ENCODE data around the gene SHD.

SHD gene

DNA sequence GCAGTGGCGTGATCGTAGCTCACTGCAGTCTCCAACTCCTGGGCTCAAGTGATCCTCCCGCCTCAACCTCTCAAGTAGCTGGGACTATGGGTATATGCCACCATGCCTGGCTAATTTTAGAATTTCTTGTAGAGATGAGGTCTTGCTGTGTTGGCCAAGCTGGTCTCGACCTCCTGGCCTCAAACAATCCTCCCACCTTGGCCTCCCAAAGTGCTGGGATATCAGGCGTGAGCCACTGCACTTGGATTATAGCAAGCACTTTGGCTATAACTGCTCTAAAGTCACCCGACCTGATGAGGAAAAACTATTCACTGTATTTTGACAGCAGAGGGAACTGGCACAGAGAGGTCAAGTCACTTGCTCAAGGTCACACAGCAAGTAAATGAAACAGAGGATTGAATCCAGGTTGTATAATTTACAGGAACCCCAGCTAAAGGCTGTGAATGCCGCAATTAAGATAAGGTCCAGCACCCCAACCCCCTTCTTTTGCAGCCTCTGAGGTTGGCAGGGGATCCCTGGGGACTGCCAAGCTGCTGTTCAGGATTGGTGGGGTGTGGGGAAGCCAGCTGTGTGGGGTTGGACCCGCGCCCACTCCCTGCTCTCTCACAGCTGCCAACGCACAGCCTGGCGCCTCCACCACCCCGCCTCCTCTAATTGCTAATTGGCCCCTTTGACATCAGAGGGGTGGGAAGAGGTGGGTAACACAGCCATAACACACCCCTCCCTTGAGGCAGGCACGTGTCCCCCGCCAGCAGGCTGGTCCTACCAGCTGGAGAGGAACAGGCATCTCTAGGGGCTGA is 17.1 kb downstream of the SHD start:
- Histone ChIP-seq H3K9me3 (ENCODE audit: low read length) (no peaks in the 10 kb centered on the region), H3K27me3 (ENCODE audit: insufficient read depth, low read length) (no peaks in the 10 kb centered on the region), H2AFZ (ENCODE audit: low read depth, low read length) (no peak overlapping the region), H3K4me3 (ENCODE audit: low read length) (no peak overlapping the region), H3K4me1 (ENCODE audit: insufficient read depth, low read length) (peaks cover under 1% of the 10 kb centered on the region), H3K36me3 (ENCODE audit: insufficient read depth, low read length) (peaks cover 3% of the 10 kb centered on the region)

DNA sequence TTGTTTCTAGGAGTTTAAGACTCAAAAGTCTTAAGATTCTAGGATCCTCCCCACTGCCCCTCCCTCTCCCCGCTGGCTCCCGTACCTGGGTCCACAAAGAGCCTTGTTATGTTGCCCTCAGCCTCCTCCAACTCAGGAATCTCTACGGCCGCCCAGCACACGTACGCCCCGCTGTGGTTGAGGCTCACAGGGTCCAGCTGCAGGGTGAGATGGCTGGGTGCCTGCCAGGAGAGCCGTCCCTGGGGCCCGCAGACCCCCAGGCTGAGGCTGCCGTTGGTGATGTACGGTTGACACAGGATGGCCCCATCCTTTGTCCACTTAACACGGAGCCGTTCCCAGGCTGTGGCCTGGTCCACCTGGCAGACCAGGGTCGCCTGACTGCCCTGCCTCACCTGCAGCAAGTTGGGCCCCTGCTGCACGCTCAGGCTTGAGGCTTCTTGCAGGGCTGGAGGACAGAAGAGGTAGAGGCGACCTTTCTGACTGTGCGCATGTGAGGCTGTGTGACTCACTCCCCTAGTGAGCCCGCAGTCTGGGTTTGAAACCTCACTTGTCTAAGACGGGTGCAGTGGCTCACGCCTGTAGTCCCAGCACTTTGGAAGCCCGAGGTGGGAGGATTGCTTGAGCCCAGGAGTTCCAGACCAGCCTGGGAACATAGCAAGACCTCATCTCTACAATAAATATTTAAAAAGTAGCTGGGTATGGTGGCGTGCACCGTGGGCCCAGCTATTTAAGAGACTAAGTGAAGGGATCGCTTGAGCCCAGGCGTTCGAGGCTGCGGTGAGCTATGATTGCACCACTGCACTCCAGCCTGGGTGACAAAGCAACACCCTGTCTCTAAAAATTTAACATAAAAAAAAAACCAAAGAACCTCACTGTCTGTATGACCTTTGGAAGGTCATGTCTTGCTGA is 19.1 kb downstream of the SHD start:
- Histone ChIP-seq H3K36me3 (ENCODE audit: insufficient read depth, low read length) (no peaks in the 10 kb centered on the region), H3K4me3 (ENCODE audit: low read length) (no peak overlapping the region), H3K4me1 (ENCODE audit: insufficient read depth, low read length) (peaks cover 6% of the 10 kb centered on the region), H3K27me3 (ENCODE audit: insufficient read depth, low read length) (no peaks in the 10 kb centered on the region), H2AFZ (ENCODE audit: low read depth, low read length) (no peak overlapping the region), H3K9me3 (ENCODE audit: low read length) (no peaks in the 10 kb centered on the region)

DNA sequence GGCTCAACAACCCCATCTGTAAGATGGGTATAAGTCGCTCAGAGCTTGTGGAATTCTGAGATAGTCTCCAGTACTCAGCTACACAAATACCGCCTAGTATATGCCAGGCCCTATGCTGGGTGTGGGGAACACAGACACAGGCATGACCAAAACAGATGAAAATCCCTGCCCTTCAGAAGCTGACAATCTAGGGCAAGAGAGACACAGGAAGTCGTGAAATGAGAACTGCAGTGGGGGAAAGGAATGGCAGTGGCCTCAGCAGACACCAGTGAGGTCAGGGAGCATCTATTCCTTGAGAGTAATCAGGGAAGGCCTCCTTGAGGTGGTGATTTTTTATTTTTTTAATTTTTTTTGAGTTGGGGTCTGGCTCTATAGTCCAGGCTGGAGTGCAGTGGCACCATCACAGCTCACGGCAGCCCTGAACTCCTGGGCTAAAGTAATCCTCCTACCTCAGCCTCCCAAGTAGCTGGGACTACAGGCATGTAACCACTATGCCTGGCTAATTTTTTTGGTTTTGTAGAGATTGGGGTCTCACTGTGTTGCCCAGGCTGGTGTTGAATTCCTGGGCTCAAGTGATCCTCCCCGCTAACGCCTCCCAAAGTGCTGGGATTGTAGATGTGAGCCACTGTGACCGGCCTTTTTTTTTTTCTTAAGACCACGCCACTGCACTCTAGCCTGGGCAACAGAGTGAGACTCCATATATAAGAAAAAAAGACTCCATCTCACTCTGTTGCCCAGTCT is 19.9 kb downstream of the SHD start:
- no peak overlapping the region for H3K4me3 ChIP-seq (ENCODE audit: low read length)
- H3K27me3 ChIP-seq (ENCODE audit: insufficient read depth, low read length), result no peaks in the 10 kb centered on the region
- H3K9me3 ChIP-seq (ENCODE audit: low read length), result no peaks in the 10 kb centered on the region
- H2AFZ ChIP-seq (ENCODE audit: low read depth, low read length), result no peak overlapping the region
- H3K4me1 ChIP-seq (ENCODE audit: insufficient read depth, low read length), result peaks cover 6% of the 10 kb centered on the region
- H3K36me3 ChIP-seq (ENCODE audit: insufficient read depth, low read length), result no peaks in the 10 kb centered on the region

DNA sequence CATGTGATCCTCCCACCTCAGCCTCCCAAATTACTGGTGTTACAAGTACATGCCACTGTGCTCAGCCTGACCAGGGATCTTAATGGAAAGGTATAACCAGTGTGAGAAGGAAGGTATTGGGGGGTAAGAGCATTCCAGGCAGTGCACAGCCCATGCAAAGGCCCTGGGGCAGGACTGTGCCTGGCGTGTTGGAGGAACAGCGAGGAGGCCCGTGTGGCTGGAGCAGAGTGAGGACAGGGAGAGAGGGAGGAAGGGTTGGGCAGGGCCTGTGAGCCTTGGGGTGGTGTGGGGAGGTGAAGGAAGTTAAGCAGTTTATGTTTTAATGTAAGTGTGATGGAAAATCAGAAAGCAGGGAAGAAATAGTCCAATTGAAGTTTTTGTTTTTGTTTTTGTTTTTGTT is 21.5 kb downstream of the SHD start:
- Histone ChIP-seq H3K4me1 (ENCODE audit: insufficient read depth, low read length) (peaks cover 9% of the 10 kb centered on the region), H3K36me3 (ENCODE audit: insufficient read depth, low read length) (no peaks in the 10 kb centered on the region), H3K9me3 (ENCODE audit: low read length) (no peaks in the 10 kb centered on the region), H3K27me3 (ENCODE audit: insufficient read depth, low read length) (no peaks in the 10 kb centered on the region), H3K4me3 (ENCODE audit: low read length) (no peak overlapping the region), H2AFZ (ENCODE audit: low read depth, low read length) (no peak overlapping the region)

DNA sequence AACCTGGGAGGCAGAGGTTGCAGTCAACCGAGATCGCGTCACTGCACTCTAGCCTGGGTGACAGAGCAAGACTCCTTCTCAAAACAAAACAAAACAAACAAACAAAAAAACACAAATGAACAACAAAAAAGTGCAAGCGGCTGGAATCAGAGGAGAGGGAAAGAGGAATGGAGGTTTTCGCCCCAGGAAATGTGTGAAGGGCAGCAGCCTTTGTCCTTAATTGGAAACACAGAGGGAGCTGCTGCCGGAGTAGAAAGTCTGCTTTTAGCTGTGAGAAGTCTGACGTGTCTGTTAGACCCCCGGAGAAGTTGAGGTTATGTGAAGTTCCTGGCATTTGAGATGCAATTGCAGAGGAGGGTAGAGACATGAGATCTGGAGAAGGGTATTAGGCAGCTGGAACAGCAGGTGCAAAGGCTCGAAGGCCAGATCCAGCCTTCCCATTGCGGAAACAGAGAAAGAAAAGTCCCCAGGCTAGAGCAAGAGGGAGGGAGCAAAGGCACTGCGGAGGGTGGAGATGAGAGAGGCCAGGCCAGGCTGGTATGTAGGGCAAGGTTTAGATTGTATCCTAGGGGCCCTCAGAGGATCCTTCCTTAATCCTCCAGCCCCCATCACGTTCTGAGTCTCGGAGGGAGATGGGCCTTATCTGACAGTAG is 22.6 kb downstream of the SHD start:
- H3K4me1 ChIP-seq (ENCODE audit: insufficient read depth, low read length), result peaks cover 9% of the 10 kb centered on the region
- peaks cover 2% of the 10 kb centered on the region for H3K36me3 ChIP-seq (ENCODE audit: insufficient read depth, low read length)
- no peaks in the 10 kb centered on the region for H3K9me3 ChIP-seq (ENCODE audit: low read length)
- peak overlapping the region; percentile 27 for H2AFZ ChIP-seq (ENCODE audit: low read depth, low read length)
- H3K4me3 ChIP-seq (ENCODE audit: low read length), result peak overlapping the region; percentile 14
- H3K27me3 ChIP-seq (ENCODE audit: insufficient read depth, low read length), result no peaks in the 10 kb centered on the region

DNA sequence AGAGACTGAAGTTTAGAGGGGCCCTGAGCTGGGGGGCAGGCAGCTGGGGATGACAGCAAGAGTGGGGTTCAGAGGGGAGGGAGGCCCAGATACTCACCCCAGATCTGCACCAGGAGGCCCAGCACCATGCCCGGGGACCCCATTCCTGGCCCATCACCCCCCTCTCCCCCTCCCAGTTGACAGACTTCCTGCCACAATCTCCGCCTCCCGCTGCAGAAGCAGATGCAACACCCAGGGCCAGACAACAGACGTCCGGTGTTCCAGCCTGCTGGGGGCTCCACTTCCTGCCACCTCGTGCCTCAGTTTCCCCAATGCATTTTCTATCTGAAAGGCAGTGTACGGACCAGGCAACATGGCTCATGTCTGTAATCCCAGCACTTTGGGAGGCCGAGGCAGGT is 23.2 kb downstream of the SHD start, which contains the start of gene TMIGD2:
Gene TMIGD2 (minus strand): TSS at position 147 of the 398 bp plus-strand sequence. CDS start 4 bp downstream, at position 143.
- H3K27me3 ChIP-seq (ENCODE audit: insufficient read depth, low read length), result no peaks in the 10 kb centered on the region
- H3K36me3 ChIP-seq (ENCODE audit: insufficient read depth, low read length), result peaks cover 7% of the 10 kb centered on the region
- peak within 1 kb of the TSS; percentile 14 for H3K4me3 ChIP-seq (ENCODE audit: low read length)
- peak within 1 kb of the TSS; percentile 27 for H2AFZ ChIP-seq (ENCODE audit: low read depth, low read length)
- H3K4me1 ChIP-seq (ENCODE audit: insufficient read depth, low read length), result peaks cover 9% of the 10 kb centered on the region
- no peaks in the 10 kb centered on the region for H3K9me3 ChIP-seq (ENCODE audit: low read length)

DNA sequence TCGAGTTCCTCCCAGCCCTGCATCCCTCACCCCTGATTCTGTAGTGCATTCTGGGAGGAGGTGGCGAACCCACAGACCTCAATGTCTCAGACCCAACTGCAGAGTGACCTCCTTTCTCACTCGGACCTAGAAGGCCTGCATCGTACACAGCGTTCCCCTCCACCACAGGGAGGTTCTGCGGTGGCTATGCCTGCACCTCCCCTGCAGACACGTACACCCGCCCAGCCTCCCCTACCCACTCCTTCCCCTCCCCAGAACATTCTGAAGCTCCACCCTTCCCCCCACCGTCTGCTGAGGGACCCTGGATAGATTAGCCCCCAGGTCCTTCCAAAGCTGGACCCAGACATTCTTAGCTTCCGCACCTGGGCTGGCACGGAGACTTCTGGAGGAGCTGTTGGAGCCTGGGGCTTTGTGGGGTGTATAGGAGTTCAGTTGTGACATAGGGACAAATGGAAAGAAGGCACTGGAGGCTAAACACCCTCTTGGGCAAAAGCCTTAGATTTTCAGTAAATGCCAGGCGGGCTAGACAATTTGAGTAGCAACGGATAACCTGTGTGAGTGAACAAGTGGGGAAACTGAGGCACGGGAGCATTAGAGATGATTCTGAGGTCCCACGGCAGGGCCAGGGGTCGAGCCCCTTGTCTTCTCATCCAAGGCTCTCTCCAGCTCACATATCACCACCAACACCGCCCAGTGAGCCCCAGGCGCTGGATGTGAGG is 24.9 kb downstream of the SHD start:
- Histone ChIP-seq H3K4me1 (ENCODE audit: insufficient read depth, low read length) (peaks cover 9% of the 10 kb centered on the region), H3K36me3 (ENCODE audit: insufficient read depth, low read length) (peaks cover 16% of the 10 kb centered on the region), H2AFZ (ENCODE audit: low read depth, low read length) (no peak overlapping the region), H3K9me3 (ENCODE audit: low read length) (no peaks in the 10 kb centered on the region), H3K27me3 (ENCODE audit: insufficient read depth, low read length) (no peaks in the 10 kb centered on the region), H3K4me3 (ENCODE audit: low read length) (peak overlapping the region; percentile 51)

DNA sequence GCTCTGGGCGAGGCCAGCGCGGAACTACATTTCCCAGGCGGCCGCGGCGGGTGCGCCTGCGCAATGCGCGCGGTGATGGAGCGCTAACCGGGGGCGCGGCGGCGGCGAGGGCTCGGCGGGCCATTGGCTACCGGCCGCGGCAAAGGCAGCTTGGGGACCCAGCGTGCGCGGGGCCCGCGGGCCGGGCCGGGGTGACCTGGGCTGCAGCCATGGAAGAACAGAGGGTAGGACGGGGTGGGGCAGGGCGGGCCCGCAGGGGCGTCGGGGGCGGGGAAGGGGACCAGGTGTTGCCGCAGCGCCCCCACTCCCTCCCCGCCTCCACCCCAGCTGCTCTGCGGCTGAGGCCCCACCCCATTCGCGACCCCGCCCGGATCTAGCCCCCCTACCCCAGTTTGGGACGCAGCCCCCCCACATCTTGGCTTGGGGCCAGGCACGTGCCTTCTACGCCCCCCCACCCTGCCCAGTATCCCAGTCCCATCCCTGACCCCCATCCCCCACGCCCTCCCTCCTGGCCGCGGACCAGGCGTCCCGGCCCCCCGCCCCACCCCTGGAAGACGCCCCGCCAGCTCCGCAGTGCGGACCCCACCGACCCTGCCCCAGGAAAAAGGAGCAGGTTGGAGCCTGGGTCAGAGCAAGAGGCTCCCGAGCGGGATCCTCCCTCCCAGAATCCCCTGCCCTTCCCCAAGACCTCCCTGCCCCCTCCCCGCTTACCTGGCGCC is 25.6 kb downstream of the SHD start, which contains the start of gene FSD1:
Gene FSD1 (plus strand): TSS at position 61 of the 719 bp plus-strand sequence. CDS start 149 bp downstream, at position 210.
- peaks cover 16% of the 10 kb centered on the region for H3K36me3 ChIP-seq (ENCODE audit: insufficient read depth, low read length)
- no peaks in the 10 kb centered on the region for H3K9me3 ChIP-seq (ENCODE audit: low read length)
- peaks cover 9% of the 10 kb centered on the region for H3K4me1 ChIP-seq (ENCODE audit: insufficient read depth, low read length)
- H3K4me3 ChIP-seq (ENCODE audit: low read length), result peak within 1 kb of the TSS; percentile 51
- no peak within 1 kb of the TSS for H2AFZ ChIP-seq (ENCODE audit: low read depth, low read length)
- H3K27me3 ChIP-seq (ENCODE audit: insufficient read depth, low read length), result no peaks in the 10 kb centered on the region

DNA sequence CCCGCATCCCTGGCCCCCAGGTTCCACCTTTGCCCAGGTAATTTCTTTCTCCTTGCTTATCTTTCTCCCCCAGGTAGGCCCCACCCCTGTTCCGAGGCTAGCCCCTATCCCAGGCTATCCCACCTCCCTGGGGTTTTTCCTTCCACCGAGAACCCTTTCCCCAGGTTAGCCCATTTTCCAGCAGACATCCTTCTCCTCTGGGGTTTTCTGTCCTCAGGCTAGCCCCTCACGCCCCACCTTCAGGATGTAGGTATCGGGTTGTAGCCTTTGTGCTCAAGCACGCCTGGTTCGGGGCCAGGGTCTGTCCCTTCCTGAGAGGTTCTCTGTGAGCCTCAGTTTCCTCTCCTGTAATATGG is 26.2 kb downstream of the SHD start:
- H3K36me3 ChIP-seq (ENCODE audit: insufficient read depth, low read length), result peaks cover 19% of the 10 kb centered on the region
- no peaks in the 10 kb centered on the region for H3K9me3 ChIP-seq (ENCODE audit: low read length)
- H3K4me1 ChIP-seq (ENCODE audit: insufficient read depth, low read length), result peaks cover 9% of the 10 kb centered on the region
- no peak overlapping the region for H2AFZ ChIP-seq (ENCODE audit: low read depth, low read length)
- H3K27me3 ChIP-seq (ENCODE audit: insufficient read depth, low read length), result no peaks in the 10 kb centered on the region
- no peak overlapping the region for H3K4me3 ChIP-seq (ENCODE audit: low read length)

DNA sequence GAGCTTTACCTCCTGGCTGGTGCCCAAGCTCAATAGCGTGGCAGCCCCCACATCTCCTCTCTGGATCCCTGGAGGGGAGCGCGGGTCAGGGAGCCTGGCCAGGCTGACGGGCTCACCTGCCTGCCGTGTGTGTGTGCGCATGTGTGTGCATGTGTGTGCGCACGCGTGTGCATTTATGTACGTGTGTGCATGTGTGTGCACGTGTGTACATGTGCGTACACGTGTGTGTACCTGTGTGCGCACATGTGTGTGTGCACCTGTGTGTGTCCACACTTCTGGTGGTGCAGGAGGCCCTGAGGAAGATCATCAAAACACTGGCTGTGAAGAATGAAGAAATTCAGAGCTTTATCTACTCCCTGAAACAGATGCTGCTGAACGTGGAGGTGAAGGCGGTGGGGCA is 26.6 kb downstream of the SHD start:
- no peaks in the 10 kb centered on the region for H3K27me3 ChIP-seq (ENCODE audit: insufficient read depth, low read length)
- no peaks in the 10 kb centered on the region for H3K9me3 ChIP-seq (ENCODE audit: low read length)
- no peak overlapping the region for H2AFZ ChIP-seq (ENCODE audit: low read depth, low read length)
- no peak overlapping the region for H3K4me3 ChIP-seq (ENCODE audit: low read length)
- H3K4me1 ChIP-seq (ENCODE audit: insufficient read depth, low read length), result peaks cover 9% of the 10 kb centered on the region
- H3K36me3 ChIP-seq (ENCODE audit: insufficient read depth, low read length), result peaks cover 23% of the 10 kb centered on the region

DNA sequence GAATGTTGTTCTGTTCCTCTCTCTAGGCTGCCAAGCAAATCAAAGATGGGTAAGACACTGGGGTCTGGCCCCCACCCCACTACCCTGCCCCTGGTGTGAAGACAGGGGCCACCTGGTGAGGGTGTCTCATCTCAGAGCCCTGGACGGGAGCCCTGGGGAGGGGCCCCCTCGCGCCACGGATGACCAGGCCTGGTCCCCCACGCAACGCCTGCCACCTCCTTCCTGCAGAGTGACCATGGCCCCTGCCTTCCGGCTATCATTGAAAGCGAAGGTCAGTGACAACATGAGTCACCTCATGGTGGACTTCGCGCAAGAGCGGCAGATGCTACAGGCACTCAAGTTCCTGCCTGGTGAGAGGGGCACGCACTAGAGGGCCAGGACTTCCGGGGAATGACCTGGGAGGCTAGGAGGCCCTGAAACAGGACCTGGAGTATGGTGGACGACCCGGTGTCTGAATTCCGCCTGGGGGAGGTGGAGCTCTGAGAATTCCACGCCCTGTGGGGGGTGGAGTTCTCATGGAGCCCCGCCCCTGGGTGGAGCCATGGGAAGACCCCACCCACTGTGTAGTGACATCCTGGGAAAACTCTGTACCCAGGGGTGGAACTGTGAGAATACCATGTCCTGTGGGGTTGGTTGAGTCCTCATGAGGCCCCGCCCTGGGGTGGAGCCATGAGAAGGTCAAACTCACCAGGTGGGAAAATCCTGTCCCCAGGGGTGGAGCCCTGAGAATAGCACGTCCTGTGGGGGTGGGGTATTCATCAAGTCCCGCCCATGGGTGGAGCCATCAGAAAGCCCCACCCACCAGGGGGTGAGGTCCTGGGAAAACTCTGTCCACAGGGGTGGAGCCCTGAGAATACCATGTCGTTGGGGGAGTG is 31.4 kb downstream of the SHD start:
- no peaks in the 10 kb centered on the region for H3K27me3 ChIP-seq (ENCODE audit: insufficient read depth, low read length)
- H3K36me3 ChIP-seq (ENCODE audit: insufficient read depth, low read length), result peaks cover 42% of the 10 kb centered on the region
- no peaks in the 10 kb centered on the region for H3K4me1 ChIP-seq (ENCODE audit: insufficient read depth, low read length)
- no peaks in the 10 kb centered on the region for H3K9me3 ChIP-seq (ENCODE audit: low read length)
- no peak overlapping the region for H3K4me3 ChIP-seq (ENCODE audit: low read length)
- no peak overlapping the region for H2AFZ ChIP-seq (ENCODE audit: low read depth, low read length)

Measured in neuron (in vitro differentiated cells).